ENCODE data around the gene BEND2. TPM values are rescaled to one million over a fixed set of nuclear protein-coding genes. Genes with fewer than 3 reads are reported as not detected.

BEND2 gene
- total RNA-seq, 4 donors from 2014 or later = not detected

DNA sequence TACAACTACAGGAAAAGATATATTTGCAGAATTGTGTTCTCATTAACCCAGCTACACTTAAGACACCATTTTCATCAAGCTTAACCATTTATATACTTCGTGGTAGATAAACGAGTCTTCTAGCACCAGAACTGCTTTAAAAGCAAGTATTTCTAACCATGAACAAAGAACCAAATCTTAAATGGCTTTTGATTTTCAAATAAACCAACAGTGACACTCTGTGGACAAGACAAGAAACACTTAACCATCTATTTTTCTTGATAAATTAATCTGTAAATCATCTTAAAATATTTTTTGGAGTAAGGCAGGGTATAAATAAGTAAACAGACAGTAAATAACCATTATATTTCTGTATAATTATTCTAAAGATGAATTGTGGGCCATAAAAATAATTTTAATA is 10.2 kb downstream of the BEND2 start:
- TF ChIP-seq POLR2A (IDR thresholded peaks at IDR 0.05; ENCODE audit: low read depth) = no peak
- TF ChIP-seq, protein P1, sequence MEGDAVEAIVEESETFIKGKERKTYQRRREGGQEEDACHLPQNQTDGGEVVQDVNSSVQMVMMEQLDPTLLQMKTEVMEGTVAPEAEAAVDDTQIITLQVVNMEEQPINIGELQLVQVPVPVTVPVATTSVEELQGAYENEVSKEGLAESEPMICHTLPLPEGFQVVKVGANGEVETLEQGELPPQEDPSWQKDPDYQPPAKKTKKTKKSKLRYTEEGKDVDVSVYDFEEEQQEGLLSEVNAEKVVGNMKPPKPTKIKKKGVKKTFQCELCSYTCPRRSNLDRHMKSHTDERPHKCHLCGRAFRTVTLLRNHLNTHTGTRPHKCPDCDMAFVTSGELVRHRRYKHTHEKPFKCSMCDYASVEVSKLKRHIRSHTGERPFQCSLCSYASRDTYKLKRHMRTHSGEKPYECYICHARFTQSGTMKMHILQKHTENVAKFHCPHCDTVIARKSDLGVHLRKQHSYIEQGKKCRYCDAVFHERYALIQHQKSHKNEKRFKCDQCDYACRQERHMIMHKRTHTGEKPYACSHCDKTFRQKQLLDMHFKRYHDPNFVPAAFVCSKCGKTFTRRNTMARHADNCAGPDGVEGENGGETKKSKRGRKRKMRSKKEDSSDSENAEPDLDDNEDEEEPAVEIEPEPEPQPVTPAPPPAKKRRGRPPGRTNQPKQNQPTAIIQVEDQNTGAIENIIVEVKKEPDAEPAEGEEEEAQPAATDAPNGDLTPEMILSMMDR (IDR thresholded peaks at IDR 0.05) = peak in 1 of 3 experiments; percentile 28
- intact Hi-C loops (cut with DNase I) = loop anchor here (10.0 kb wide), 1 partner anchor 416 kb away; no protein-coding TSS in a partner anchor

GRCh38 chrX:18206657-18207056 is 14.0 kb downstream of the BEND2 start:
- Histone ChIP-seq H3K4me3 (no peak overlapping the region), H3K27ac (replicated peaks in 1 of 4) (no peak overlapping the region), H3K27me3 (no peaks in the 10 kb centered on the region), H3K9me3 (no peaks in the 10 kb centered on the region), H3K4me1 (no peaks in the 10 kb centered on the region), H3K36me3 (no peaks in the 10 kb centered on the region)
- TF ChIP-seq POLR2AphosphoS5 (IDR thresholded peaks at IDR 0.05) = no peak
- TF ChIP-seq EP300 (IDR thresholded peaks at IDR 0.05) = no peak
- TF ChIP-seq, protein P1 (IDR thresholded peaks at IDR 0.05) = no peak
- no peak for TF ChIP-seq POLR2A (IDR thresholded peaks at IDR 0.05; ENCODE audit: low read depth)
- no peak for DNase-seq (ENCODE audit: extremely low spot score)
- WGBS = 65% methylated on average over 8 of the region's 8 CpGs
- intact Hi-C loops (cut with DNase I) = no loop called here

More for the DNA sequence above, 10.2 kb downstream of the BEND2 start:
- Histone ChIP-seq H3K27me3 (no peaks in the 10 kb centered on the region), H3K9me3 (no peaks in the 10 kb centered on the region), H3K4me3 (no peak overlapping the region), H3K27ac (replicated peaks in 1 of 4) (no peak overlapping the region), H3K36me3 (no peaks in the 10 kb centered on the region), H3K4me1 (no peaks in the 10 kb centered on the region)
- DNase-seq (ENCODE audit: extremely low spot score) = no peak
- WGBS = 31% methylated on average over 2 of the region's 2 CpGs

DNA sequence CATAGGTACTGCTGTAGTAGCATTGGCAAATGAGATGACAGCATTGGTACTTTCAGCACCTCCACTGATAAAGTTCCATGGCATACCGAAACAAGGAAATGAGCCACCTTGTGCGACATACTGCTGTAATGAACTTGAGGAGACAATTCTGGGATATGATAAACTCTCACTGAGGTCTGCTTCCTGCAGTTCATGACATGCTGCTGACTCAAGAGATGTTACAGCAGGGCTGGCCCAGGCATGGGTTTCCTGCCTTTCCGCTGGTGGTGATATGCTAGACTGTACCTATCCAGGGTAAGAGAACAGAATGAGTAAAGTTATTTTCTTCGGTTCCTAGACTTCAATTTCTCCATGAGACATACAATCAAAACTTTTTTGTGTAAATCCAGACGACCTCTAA is 17.1 kb downstream of the BEND2 start:
- intact Hi-C loops (cut with DNase I) = no loop called here
- H3K4me1 ChIP-seq = no peaks in the 10 kb centered on the region
- no peak overlapping the region for H3K4me3 ChIP-seq
- H3K27ac ChIP-seq (replicated peaks in 1 of 4) = no peak overlapping the region
- H3K36me3 ChIP-seq = no peaks in the 10 kb centered on the region
- no peaks in the 10 kb centered on the region for H3K9me3 ChIP-seq
- 69% methylated on average over 5 of the region's 5 CpGs for WGBS
- DNase-seq (ENCODE audit: extremely low spot score) = no peak
- TF ChIP-seq, protein P1 (IDR thresholded peaks at IDR 0.05) = no peak
- no peak for TF ChIP-seq POLR2AphosphoS5 (IDR thresholded peaks at IDR 0.05)
- no peak for TF ChIP-seq POLR2A (IDR thresholded peaks at IDR 0.05; ENCODE audit: low read depth)
- TF ChIP-seq EP300 (IDR thresholded peaks at IDR 0.05) = no peak
- no peaks in the 10 kb centered on the region for H3K27me3 ChIP-seq

DNA sequence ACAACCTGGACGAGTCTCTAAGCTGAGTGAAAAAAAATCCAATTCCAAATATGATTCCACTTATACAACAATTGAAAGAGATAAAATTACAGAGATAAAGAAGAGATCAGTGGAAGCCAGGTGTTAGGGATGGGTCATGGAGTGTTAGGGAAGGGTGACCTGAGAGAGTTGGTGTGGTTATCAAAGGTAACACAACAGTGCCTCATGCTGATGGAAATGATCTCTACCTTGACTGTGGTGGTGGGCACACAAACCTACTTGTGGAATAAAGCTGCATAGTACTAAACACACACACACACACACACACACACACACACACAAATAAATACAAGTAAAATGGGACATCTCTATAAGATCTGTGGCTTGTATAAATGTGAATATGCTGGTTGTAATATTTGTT is 26.0 kb downstream of the BEND2 start:
- no peaks in the 10 kb centered on the region for H3K4me1 ChIP-seq
- H3K4me3 ChIP-seq = no peak overlapping the region
- DNase-seq (ENCODE audit: extremely low spot score) = no peak
- H3K36me3 ChIP-seq = no peaks in the 10 kb centered on the region
- peaks cover 0 to 4% (median 0%) of the 10 kb centered on the region in 4 donors for H3K9me3 ChIP-seq
- H3K27ac ChIP-seq (replicated peaks in 1 of 4) = no peak overlapping the region
- intact Hi-C loops (cut with DNase I) = no loop called here
- TF ChIP-seq, protein P1 (IDR thresholded peaks at IDR 0.05) = no peak
- TF ChIP-seq EP300 (IDR thresholded peaks at IDR 0.05) (no peak), POLR2A (IDR thresholded peaks at IDR 0.05; ENCODE audit: low read depth) (no peak), POLR2AphosphoS5 (IDR thresholded peaks at IDR 0.05) (no peak)
- H3K27me3 ChIP-seq = no peaks in the 10 kb centered on the region
- WGBS = 41% methylated on average over 1 of the region's 1 CpG

DNA sequence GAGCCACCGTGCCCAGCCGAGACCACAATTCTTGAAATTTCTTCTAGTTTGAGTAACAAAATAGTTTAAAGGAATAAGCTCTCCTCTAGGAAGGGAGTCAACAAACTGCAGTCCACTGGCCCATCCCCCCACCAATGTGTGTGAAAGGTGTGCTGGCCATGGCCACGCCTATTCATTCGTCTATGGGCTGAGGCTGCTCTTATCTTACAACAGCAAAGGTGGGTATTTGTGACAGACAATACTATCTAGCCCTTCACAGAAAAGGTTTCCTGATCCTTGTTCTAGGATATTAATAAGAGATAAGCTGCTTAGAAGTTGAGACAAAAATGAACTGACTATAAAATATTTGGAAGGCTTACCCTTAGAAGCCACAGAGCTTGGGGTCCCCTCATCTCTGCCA is 41.2 kb downstream of the BEND2 start:
- Histone ChIP-seq H3K4me3 (no peak overlapping the region), H3K27ac (replicated peaks in 1 of 4) (no peak overlapping the region), H3K27me3 (no peaks in the 10 kb centered on the region), H3K9me3 (no peaks in the 10 kb centered on the region), H3K4me1 (no peaks in the 10 kb centered on the region), H3K36me3 (no peaks in the 10 kb centered on the region)
- intact Hi-C loops (cut with DNase I) = no loop called here
- no peak for DNase-seq (ENCODE audit: extremely low spot score)
- 86% methylated on average over 4 of the region's 4 CpGs for WGBS
- TF ChIP-seq EP300 (IDR thresholded peaks at IDR 0.05) (no peak), POLR2AphosphoS5 (IDR thresholded peaks at IDR 0.05) (no peak), POLR2A (IDR thresholded peaks at IDR 0.05; ENCODE audit: low read depth) (no peak)
- TF ChIP-seq, protein P1 (IDR thresholded peaks at IDR 0.05) = no peak

Measured in esophagus muscularis mucosa (tissue), 4 donors.